Measurements from ENCODE around the gene BMI1.

The BMI1 gene

GRCh38 chr10:22369434-22370072, 48.7 kb downstream of the BMI1 start:
- no peaks in the 10 kb centered on the region for H3K4me1 ChIP-seq (ENCODE audit: control insufficient read depth in 1 of 2, insufficient read depth in 2 of 2, low read length in 2 of 2)
- no peak overlapping the region for H3K27ac ChIP-seq (ENCODE audit: low read length)
- no peak overlapping the region for H3K4me3 ChIP-seq (ENCODE audit: low read depth in 1 of 2, low read length in 2 of 2)
- no peaks in the 10 kb centered on the region for H3K27me3 ChIP-seq (ENCODE audit: low read depth, low read length)
- no peaks in the 10 kb centered on the region for H3K9me3 ChIP-seq (ENCODE audit: control insufficient read depth in 1 of 2, low read length in 2 of 2)
- H3K36me3 ChIP-seq (ENCODE audit: control insufficient read depth in 1 of 2, insufficient read depth in 2 of 2, low read length in 2 of 2), result no peaks in the 10 kb centered on the region

GRCh38 chr10:22370320-22370719, 49.4 kb downstream of the BMI1 start:
- Histone ChIP-seq H3K4me3 (ENCODE audit: low read depth in 1 of 2, low read length in 2 of 2) (no peak overlapping the region), H3K27me3 (ENCODE audit: low read depth, low read length) (no peaks in the 10 kb centered on the region), H3K27ac (ENCODE audit: low read length) (no peak overlapping the region), H3K4me1 (ENCODE audit: control insufficient read depth in 1 of 2, insufficient read depth in 2 of 2, low read length in 2 of 2) (no peaks in the 10 kb centered on the region), H3K9me3 (ENCODE audit: control insufficient read depth in 1 of 2, low read length in 2 of 2) (no peaks in the 10 kb centered on the region), H3K36me3 (ENCODE audit: control insufficient read depth in 1 of 2, insufficient read depth in 2 of 2, low read length in 2 of 2) (no peaks in the 10 kb centered on the region)

- Histone ChIP-seq H3K9me3 (ENCODE audit: control insufficient read depth in 1 of 2, low read length in 2 of 2) (no peaks in the 10 kb centered on the region), H3K27ac (ENCODE audit: low read length) (no peak overlapping the region), H3K36me3 (ENCODE audit: control insufficient read depth in 1 of 2, insufficient read depth in 2 of 2, low read length in 2 of 2) (no peaks in the 10 kb centered on the region), H3K4me3 (ENCODE audit: low read depth in 1 of 2, low read length in 2 of 2) (no peak overlapping the region), H3K27me3 (ENCODE audit: low read depth, low read length) (no peaks in the 10 kb centered on the region), H3K4me1 (ENCODE audit: control insufficient read depth in 1 of 2, insufficient read depth in 2 of 2, low read length in 2 of 2) (no peaks in the 10 kb centered on the region)
Observed at GRCh38 chr10:22372298-22372697, 51.4 kb downstream of the BMI1 start.

- H3K4me3 ChIP-seq (ENCODE audit: low read depth in 1 of 2, low read length in 2 of 2), result no peak overlapping the region
- H3K9me3 ChIP-seq (ENCODE audit: control insufficient read depth in 1 of 2, low read length in 2 of 2), result no peaks in the 10 kb centered on the region
- H3K4me1 ChIP-seq (ENCODE audit: control insufficient read depth in 1 of 2, insufficient read depth in 2 of 2, low read length in 2 of 2), result no peaks in the 10 kb centered on the region
- no peak overlapping the region for H3K27ac ChIP-seq (ENCODE audit: low read length)
- no peaks in the 10 kb centered on the region for H3K27me3 ChIP-seq (ENCODE audit: low read depth, low read length)
- no peaks in the 10 kb centered on the region for H3K36me3 ChIP-seq (ENCODE audit: control insufficient read depth in 1 of 2, insufficient read depth in 2 of 2, low read length in 2 of 2)
Observed at GRCh38 chr10:22372917-22373316, 52.0 kb downstream of the BMI1 start.

GRCh38 chr10:22374489-22375126, 53.7 kb downstream of the BMI1 start:
- H3K9me3 ChIP-seq (ENCODE audit: control insufficient read depth in 1 of 2, low read length in 2 of 2), result no peaks in the 10 kb centered on the region
- no peak overlapping the region for H3K27ac ChIP-seq (ENCODE audit: low read length)
- no peaks in the 10 kb centered on the region for H3K27me3 ChIP-seq (ENCODE audit: low read depth, low read length)
- H3K4me1 ChIP-seq (ENCODE audit: control insufficient read depth in 1 of 2, insufficient read depth in 2 of 2, low read length in 2 of 2), result no peaks in the 10 kb centered on the region
- H3K36me3 ChIP-seq (ENCODE audit: control insufficient read depth in 1 of 2, insufficient read depth in 2 of 2, low read length in 2 of 2), result no peaks in the 10 kb centered on the region
- H3K4me3 ChIP-seq (ENCODE audit: low read depth in 1 of 2, low read length in 2 of 2), result no peak overlapping the region

- H3K27me3 ChIP-seq (ENCODE audit: low read depth, low read length), result no peaks in the 10 kb centered on the region
- no peaks in the 10 kb centered on the region for H3K4me1 ChIP-seq (ENCODE audit: control insufficient read depth in 1 of 2, insufficient read depth in 2 of 2, low read length in 2 of 2)
- no peak overlapping the region for H3K27ac ChIP-seq (ENCODE audit: low read length)
- H3K36me3 ChIP-seq (ENCODE audit: control insufficient read depth in 1 of 2, insufficient read depth in 2 of 2, low read length in 2 of 2), result no peaks in the 10 kb centered on the region
- no peaks in the 10 kb centered on the region for H3K9me3 ChIP-seq (ENCODE audit: control insufficient read depth in 1 of 2, low read length in 2 of 2)
- no peak overlapping the region for H3K4me3 ChIP-seq (ENCODE audit: low read depth in 1 of 2, low read length in 2 of 2)
Observed at GRCh38 chr10:22379059-22379458, 58.2 kb downstream of the BMI1 start.
